CD14-positive monocyte (primary cell): Measurements from ENCODE around the gene TRDN. TPM values are rescaled to one million over a fixed set of nuclear protein-coding genes. Genes with fewer than 3 reads are reported as not detected.

Experiments used
- DNase-seq, 3 donors: peaks; one replicate each; pipeline ENCODE4 v3.0.0-alpha.2; 2011 to 2022
- H2AFZ ChIP-seq: 2 replicates; pipeline ENCODE4 v1.6.0; 2012; ENCODE audit warnings: mild to moderate bottlenecking, low read depth, low read length, inconsistent platforms; ENCODE audit not compliant: insufficient read depth, poor library complexity, severe bottlenecking
- H3K27ac ChIP-seq, 2 donors: 1 replicate in 1 of 2; 2 replicates in 1 of 2; pipeline ENCODE4 v1.5.1; 2012 to 2013; ENCODE audit warnings: low read length in 2 of 2, control low read depth in 1 of 2, inconsistent platforms in 1 of 2, low read depth in 1 of 2, mild to moderate bottlenecking in 1 of 2
- H3K27me3 ChIP-seq, 2 donors: one replicate each; pipeline versions ENCODE4 v1.6.0 to v1.6.1; 2011 to 2013; ENCODE audit warnings: low read length in 2 of 2; ENCODE audit not compliant: control insufficient read depth in 2 of 2, insufficient read depth in 2 of 2
- H3K36me3 ChIP-seq, 2 donors: replicated peaks in 1 of 2; 1 replicate in 1 of 2; 2 replicates in 1 of 2; pipeline versions ENCODE4 v1.5.1 to v1.6.1; 2012 to 2013; ENCODE audit warnings: low read length in 2 of 2, control low read depth in 1 of 2, inconsistent platforms in 1 of 2, mild to moderate bottlenecking in 1 of 2; ENCODE audit not compliant: insufficient read depth in 2 of 2, control insufficient read depth in 1 of 2
- H3K4me1 ChIP-seq, 2 donors: 1 replicate in 1 of 2; 2 replicates in 1 of 2; pipeline versions ENCODE4 v1.5.1 to v1.6.1; 2012 to 2013; ENCODE audit warnings: low read length in 2 of 2, control low read depth in 1 of 2, inconsistent platforms in 1 of 2, mild to moderate bottlenecking in 1 of 2, moderate library complexity in 1 of 2; ENCODE audit not compliant: insufficient read depth in 2 of 2, control insufficient read depth in 1 of 2
- H3K4me2 ChIP-seq: replicated peaks from 2 replicates; pipeline ENCODE3; 2012; ENCODE audit warnings: low read length, moderate library complexity, mild to moderate bottlenecking; ENCODE audit not compliant: poor library complexity, severe bottlenecking; ENCODE audit errors: extremely low read depth
- H3K4me3 ChIP-seq, 3 experiments: fragments of 200-600 bp in 1 of 3; sonication (generic) in 1 of 3; replicated peaks in 1 of 3; 1 replicate in 2 of 3; 2 replicates in 1 of 3; pipeline ENCODE4 v1.5.1; 2011 to 2013; ENCODE audit warnings: low read length in 3 of 3, mild to moderate bottlenecking in 3 of 3, control low read depth in 2 of 3, low read depth in 2 of 3, inconsistent platforms in 1 of 3, moderate library complexity in 1 of 3
- H3K79me2 ChIP-seq: 2 replicates; pipeline ENCODE4 v1.6.0; 2012; ENCODE audit warnings: mild to moderate bottlenecking, control low read depth, inconsistent platforms, low read length, moderate library complexity; ENCODE audit not compliant: insufficient read depth
- H3K9ac ChIP-seq: 2 replicates; pipeline ENCODE4 v1.6.0; 2017; ENCODE audit warnings: low read length, mild to moderate bottlenecking; ENCODE audit not compliant: insufficient read depth, poor library complexity, severe bottlenecking
- H3K9me3 ChIP-seq, 2 donors: replicated peaks in 1 of 2; 1 replicate in 1 of 2; 2 replicates in 1 of 2; pipeline versions ENCODE4 v1.5.1 to v1.6.1; 2012 to 2013; ENCODE audit warnings: low read length in 2 of 2, control low read depth in 1 of 2; ENCODE audit not compliant: control insufficient read depth in 1 of 2, insufficient read depth in 1 of 2
- H4K20me1 ChIP-seq: 2 replicates; pipeline ENCODE4 v1.6.0; 2012; ENCODE audit warnings: mild to moderate bottlenecking, low read length, control low read depth, moderate library complexity; ENCODE audit not compliant: insufficient read depth
- H3K27ac Mint-ChIP-seq, 7 donors: one replicate each; pipeline ENCODE4 v1.8.0; 2020; ENCODE audit warnings: mild to moderate bottlenecking in 7 of 7, mixed read lengths in 7 of 7, moderate library complexity in 6 of 7, inconsistent platforms in 2 of 7
- H3K27me3 Mint-ChIP-seq, 3 donors: one replicate each; pipeline ENCODE4 v1.8.0; 2021 to 2022; ENCODE audit warnings: low read depth in 3 of 3, mild to moderate bottlenecking in 3 of 3, mixed read lengths in 3 of 3, moderate library complexity in 3 of 3, inconsistent platforms in 1 of 3
- H3K36me3 Mint-ChIP-seq, 2 donors: one replicate each; pipeline ENCODE4 v1.8.0; 2020; ENCODE audit warnings: mixed read lengths in 2 of 2, inconsistent platforms in 1 of 2, mild to moderate bottlenecking in 1 of 2
- H3K4me1 Mint-ChIP-seq: one replicate; pipeline ENCODE4 v1.8.0; 2020; ENCODE audit warnings: mild to moderate bottlenecking, mixed read lengths
- H3K4me3 Mint-ChIP-seq, 2 donors: one replicate each; pipeline ENCODE4 v1.8.0; 2020; ENCODE audit warnings: mild to moderate bottlenecking in 2 of 2, mixed read lengths in 2 of 2, moderate library complexity in 1 of 2
- H3K9me3 Mint-ChIP-seq, 7 donors: one replicate each; pipeline ENCODE4 v1.8.0; 2020 to 2022; ENCODE audit warnings: mixed read lengths in 7 of 7, mild to moderate bottlenecking in 6 of 7, moderate library complexity in 6 of 7, inconsistent platforms in 2 of 7
- CTCF ChIP-seq: fragments of 200-600 bp; IDR thresholded peaks from one replicate; pipeline ENCODE4 v1.8.0; 2022; ENCODE audit warnings: antibody characterized with exemption, mild to moderate bottlenecking
- WGBS: methylation state at CpG from one replicate; pipeline ENCODE4 v1.1.5; 2013; ENCODE audit warnings: missing lambda C conversion rate; ENCODE audit not compliant: insufficient coverage; 5-methylcytosine and 5-hydroxymethylcytosine counted together
- intact Hi-C, 2 donors: fragments of 100-400 bp; cut with micrococcal nuclease; formaldehyde crosslinking; loops; one replicate each; pipeline versions ENCODE4 v1.15.0 to v1.15.1; 2023
- polyA plus RNA-seq, 3 donors: library from polyadenylated mRNA; depleted of rRNA in 1 of 3; unstranded in 2 of 3; stranded (reverse) in 1 of 3; fragments of 300-500 nt in 2 of 3; fragments of >200 nt in 1 of 3; fragmentation: Illumina TruSeq in 2 of 3; gene quantifications; 1 replicate in 2 of 3; 2 replicates in 1 of 3; pipeline ENCODE4 v1.2.3, GENCODE V29; 2012 to 2021

TRDN gene
- polyA plus RNA-seq, 3 donors = not detected

GRCh38 chr6:123619156-123619555, 17.6 kb downstream of the TRDN start:
- TF ChIP-seq CTCF = no peak
- no peaks in the 10 kb centered on the region for H3K79me2 ChIP-seq
- no peak overlapping the region for H2AFZ ChIP-seq
- Mint-ChIP-seq H3K27me3 (no peaks in the 10 kb centered on the region), H3K4me3 (no peak overlapping the region), H3K9me3 (peaks cover 0 to 3% (median 0%) of the 10 kb centered on the region in 7 donors), H3K27ac (no peak overlapping the region), H3K36me3 (no peaks in the 10 kb centered on the region), H3K4me1 (no peaks in the 10 kb centered on the region)
- no peak overlapping the region for H3K4me2 ChIP-seq
- no peaks in the 10 kb centered on the region for H4K20me1 ChIP-seq
- H3K36me3 ChIP-seq = no peaks in the 10 kb centered on the region
- no peak overlapping the region for H3K4me3 ChIP-seq
- no peak for DNase-seq
- no peak overlapping the region for H3K9ac ChIP-seq
- H3K9me3 ChIP-seq = no peaks in the 10 kb centered on the region
- H3K27ac ChIP-seq = no peak overlapping the region
- H3K4me1 ChIP-seq = no peaks in the 10 kb centered on the region
- intact Hi-C loops = no loop called here
- no peaks in the 10 kb centered on the region for H3K27me3 ChIP-seq

DNA sequence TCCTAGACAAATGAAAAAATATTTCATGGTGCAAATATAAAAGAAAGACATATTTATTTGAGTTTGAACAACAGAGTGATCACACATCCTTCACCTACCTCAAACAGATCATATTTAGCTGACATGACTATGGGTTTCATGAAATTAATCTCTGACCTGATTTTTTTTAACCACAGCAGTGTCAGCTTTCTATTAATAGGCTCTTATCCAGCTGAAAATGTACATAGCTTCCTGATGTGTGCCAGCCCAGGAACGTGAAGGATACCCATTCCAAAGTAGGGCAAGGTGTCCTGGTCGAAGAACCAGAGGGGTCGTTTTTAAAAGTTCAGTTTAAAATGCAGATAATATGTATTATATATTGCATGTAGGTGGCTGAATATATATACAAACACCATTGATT, 19.8 kb downstream of the TRDN start:
- no peaks in the 10 kb centered on the region for H4K20me1 ChIP-seq
- H3K27me3 Mint-ChIP-seq = no peaks in the 10 kb centered on the region
- no peak for TF ChIP-seq CTCF
- no peak overlapping the region for H2AFZ ChIP-seq
- no peaks in the 10 kb centered on the region for H3K27me3 ChIP-seq
- DNase-seq = no peak
- H3K36me3 Mint-ChIP-seq = no peaks in the 10 kb centered on the region
- no peak overlapping the region for H3K4me2 ChIP-seq
- no peaks in the 10 kb centered on the region for H3K4me1 ChIP-seq
- no peaks in the 10 kb centered on the region for H3K36me3 ChIP-seq
- H3K27ac ChIP-seq = no peak overlapping the region
- intact Hi-C loops = no loop called here
- WGBS = no CpG with 5 or more reads among the region's 3 CpGs
- H3K4me1 Mint-ChIP-seq = no peaks in the 10 kb centered on the region
- H3K4me3 Mint-ChIP-seq = no peak overlapping the region
- H3K9ac ChIP-seq = no peak overlapping the region
- peaks cover 0 to 3% (median 0%) of the 10 kb centered on the region in 7 donors for H3K9me3 Mint-ChIP-seq
- no peak overlapping the region for H3K27ac Mint-ChIP-seq
- H3K4me3 ChIP-seq = no peak overlapping the region
- H3K9me3 ChIP-seq = no peaks in the 10 kb centered on the region
- H3K79me2 ChIP-seq = no peaks in the 10 kb centered on the region
